HG03060 (cell line): ENCODE measurements around the gene APOL3.
"Not testable (repeated sequence)": the region's sequence is repeated elsewhere in the genome, so short reads cannot be mapped to it uniquely, and the experiment has no call there.

Experiments used
- ATAC-seq: cut with Tn5 transposase; IDR thresholded peaks from one replicate; pipeline ENCODE4 v1.9.1; 2021; ENCODE audit warnings: low read depth, moderate number of reproducible peaks; ENCODE audit not compliant: unreplicated experiment

APOL3 gene

GRCh38 chr22:36138709-36139108 is 21.8 kb downstream of the APOL3 start:
- ATAC-seq: not testable (repeated sequence)

- no peak for ATAC-seq
Measured at GRCh38 chr22:36136988-36137387, 23.6 kb downstream of the APOL3 start.

- no peak for ATAC-seq
Measured at GRCh38 chr22:36136475-36136874, 24.1 kb downstream of the APOL3 start.

- ATAC-seq: no peak
Measured at GRCh38 chr22:36135306-36135980, 25.1 kb downstream of the APOL3 start.

- no peak for ATAC-seq
Measured at GRCh38 chr22:36134182-36134581, 26.4 kb downstream of the APOL3 start.

- ATAC-seq: no peak
Measured at GRCh38 chr22:36131907-36132306, 28.6 kb downstream of the APOL3 start.

- ATAC-seq: no peak
Measured at GRCh38 chr22:36129486-36130388, 30.8 kb downstream of the APOL3 start.

- ATAC-seq: no peak
Measured at GRCh38 chr22:36129071-36129470, 31.5 kb downstream of the APOL3 start.

GRCh38 chr22:36125994-36126531 is 34.5 kb downstream of the APOL3 start:
- ATAC-seq: no peak

GRCh38 chr22:36125434-36125833 is 35.1 kb downstream of the APOL3 start:
- no peak for ATAC-seq

GRCh38 chr22:36124666-36125065 is 35.9 kb downstream of the APOL3 start:
- no peak for ATAC-seq

- ATAC-seq: no peak
Measured at GRCh38 chr22:36123673-36124630, 36.6 kb downstream of the APOL3 start.

- not testable (repeated sequence) for ATAC-seq
Measured at GRCh38 chr22:36120621-36121351, 39.8 kb downstream of the APOL3 start.

- no peak for ATAC-seq
Measured at GRCh38 chr22:36117053-36117554, 43.5 kb downstream of the APOL3 start.

- ATAC-seq: no peak
Measured at GRCh38 chr22:36116127-36116526, 44.4 kb downstream of the APOL3 start.

GRCh38 chr22:36113121-36113520 is 47.4 kb downstream of the APOL3 start:
- ATAC-seq: no peak

- ATAC-seq: no peak
Measured at GRCh38 chr22:36111316-36111715, 49.2 kb downstream of the APOL3 start.

- ATAC-seq: no peak
Measured at GRCh38 chr22:36110306-36110881, 50.2 kb downstream of the APOL3 start.

GRCh38 chr22:36107436-36107835 is 53.1 kb downstream of the APOL3 start:
- no peak for ATAC-seq
